ENCODE results near the gene CSGALNACT2. TPM values are rescaled to one million over a fixed set of nuclear protein-coding genes. Genes with fewer than 3 reads are reported as not detected.
"Not testable (repeated sequence)": the region's sequence is repeated elsewhere in the genome, so short reads cannot be mapped to it uniquely, and the experiment has no call there.

The CSGALNACT2 gene
- total RNA-seq, 2 donors from 2014 or later = 3.5 to 8.2 TPM

- no peak overlapping the region for H3K4me3 ChIP-seq
- H3K4me1 ChIP-seq = no peaks in the 10 kb centered on the region
- no peaks in the 10 kb centered on the region for H3K27me3 ChIP-seq
- no peak overlapping the region for H3K9ac ChIP-seq (ENCODE audit: low read depth in 2 of 2, low read length in 2 of 2)
- H3K9me3 ChIP-seq = no peaks in the 10 kb centered on the region
- no peaks in the 10 kb centered on the region for H3K36me3 ChIP-seq
- no peak overlapping the region for H3K27ac ChIP-seq
- no peak for DNase-seq
- TF ChIP-seq CTCF (IDR thresholded peaks at IDR 0.05) = no peak
- intact Hi-C loops (cut with DNase I) = no loop called here
Measured at GRCh38 chr10:43145311-43145710, 7.1 kb downstream of the CSGALNACT2 start.

- intact Hi-C loops (cut with DNase I); H3K27ac ChIP-seq; H3K4me3 ChIP-seq; H3K36me3 ChIP-seq; H3K4me1 ChIP-seq; H3K27me3 ChIP-seq; DNase-seq; H3K9me3 ChIP-seq; H3K9ac ChIP-seq (ENCODE audit: low read depth in 2 of 2, low read length in 2 of 2): not testable (repeated sequence)
Measured at GRCh38 chr10:43145936-43146335, 7.7 kb downstream of the CSGALNACT2 start.

- no peak for DNase-seq
- Histone ChIP-seq H3K9ac (ENCODE audit: low read depth in 2 of 2, low read length in 2 of 2) (no peak overlapping the region), H3K4me3 (no peak overlapping the region), H3K9me3 (no peaks in the 10 kb centered on the region), H3K4me1 (no peaks in the 10 kb centered on the region), H3K27ac (no peak overlapping the region), H3K27me3 (no peaks in the 10 kb centered on the region), H3K36me3 (no peaks in the 10 kb centered on the region)
- no peak for TF ChIP-seq CTCF (IDR thresholded peaks at IDR 0.05)
- intact Hi-C loops (cut with DNase I) = no loop called here
Measured at GRCh38 chr10:43151371-43151770, 13.1 kb downstream of the CSGALNACT2 start.

- intact Hi-C loops (cut with DNase I) = no loop called here
- TF ChIP-seq CTCF (IDR thresholded peaks at IDR 0.05) = no peak
- Histone ChIP-seq H3K9me3 (no peaks in the 10 kb centered on the region), H3K9ac (ENCODE audit: low read depth in 2 of 2, low read length in 2 of 2) (no peak overlapping the region), H3K4me1 (no peaks in the 10 kb centered on the region), H3K4me3 (no peak overlapping the region), H3K27ac (no peak overlapping the region), H3K36me3 (no peaks in the 10 kb centered on the region), H3K27me3 (no peaks in the 10 kb centered on the region)
- no peak for DNase-seq
Measured at GRCh38 chr10:43153901-43154300, 15.7 kb downstream of the CSGALNACT2 start.

- Histone ChIP-seq H3K9me3 (no peaks in the 10 kb centered on the region), H3K4me1 (no peaks in the 10 kb centered on the region), H3K27me3 (no peaks in the 10 kb centered on the region), H3K4me3 (no peak overlapping the region), H3K36me3 (no peaks in the 10 kb centered on the region), H3K9ac (ENCODE audit: low read depth in 2 of 2, low read length in 2 of 2) (no peak overlapping the region), H3K27ac (no peak overlapping the region)
- intact Hi-C loops (cut with DNase I) = no loop called here
- no peak for TF ChIP-seq CTCF (IDR thresholded peaks at IDR 0.05)
- no peak for DNase-seq
Measured at GRCh38 chr10:43155221-43155620, 17.0 kb downstream of the CSGALNACT2 start.

GRCh38 chr10:43155741-43156140 is 17.5 kb downstream of the CSGALNACT2 start:
- Histone ChIP-seq H3K27ac (no peak overlapping the region), H3K4me3 (no peak overlapping the region), H3K27me3 (no peaks in the 10 kb centered on the region), H3K36me3 (no peaks in the 10 kb centered on the region), H3K9me3 (no peaks in the 10 kb centered on the region), H3K4me1 (no peaks in the 10 kb centered on the region), H3K9ac (ENCODE audit: low read depth in 2 of 2, low read length in 2 of 2) (no peak overlapping the region)
- no peak for TF ChIP-seq CTCF (IDR thresholded peaks at IDR 0.05)
- intact Hi-C loops (cut with DNase I) = no loop called here
- DNase-seq = no peak

Data from colonic mucosa (tissue), 4 donors.